ENCODE results near the gene PBX1. TPM values are rescaled to one million over a fixed set of nuclear protein-coding genes. Genes with fewer than 3 reads are reported as not detected.

Gene PBX1
- total and polyA plus RNA-seq, 4 donors = 2.2 to 17.3 (median 5.1) TPM

- Histone ChIP-seq H3K4me3 (ENCODE audit: low read depth in 1 of 3, low read length in 3 of 3) (no peak overlapping the region), H3K27ac (ENCODE audit: low read depth in 1 of 2, low read length in 2 of 2) (no peak overlapping the region), H3K9ac (ENCODE audit: low read depth in 1 of 2, low read length in 2 of 2) (no peak overlapping the region), H3K9me3 (ENCODE audit: control insufficient read depth in 4 of 4, low read length in 3 of 4) (no peaks in the 10 kb centered on the region), H3K4me1 (ENCODE audit: control insufficient read depth in 4 of 4, insufficient read depth in 4 of 4, low read length in 3 of 4) (no peaks in the 10 kb centered on the region), H3K36me3 (ENCODE audit: control insufficient read depth in 4 of 4, insufficient read depth in 3 of 4, low read depth in 1 of 4, low read length in 3 of 4) (no peaks in the 10 kb centered on the region), H3K27me3 (ENCODE audit: control insufficient read depth in 4 of 4, insufficient read depth in 4 of 4, low read length in 3 of 4) (no peaks in the 10 kb centered on the region)
- 71% methylated on average over 3 of the region's 3 CpGs for WGBS
- DNase-seq (ENCODE audit: low spot score) = no peak
- TF ChIP-seq MAX (IDR thresholded peaks at IDR 0.05) = no peak
- no peak for TF ChIP-seq NR2F2 (IDR thresholded peaks at IDR 0.05)
- no peak for TF ChIP-seq TAF1 (conservative IDR thresholded peaks at IDR 0.05)
- no peak for TF ChIP-seq HNF4A (conservative IDR thresholded peaks at IDR 0.05)
- no peak for TF ChIP-seq FOXA1 (IDR thresholded peaks at IDR 0.05)
- TF ChIP-seq RAD21 (IDR thresholded peaks at IDR 0.05) = no peak
- TF ChIP-seq CTCF (IDR thresholded peaks at IDR 0.05; ENCODE audit: low read depth, low read length, missing input control) = no peak
- no peak for TF ChIP-seq SP1 (IDR thresholded peaks at IDR 0.05)
- TF ChIP-seq GABPA (IDR thresholded peaks at IDR 0.05 in 1 of 2, conservative IDR thresholded peaks at IDR 0.05 in 1 of 2) = no peak
- TF ChIP-seq REST (IDR thresholded peaks at IDR 0.05) = no peak
- no peak for TF ChIP-seq EGR1 (IDR thresholded peaks at IDR 0.05; ENCODE audit: low read depth in 2 of 2)
- no peak for TF ChIP-seq JUND (IDR thresholded peaks at IDR 0.05)
- TF ChIP-seq YY1 (IDR thresholded peaks at IDR 0.05) = no peak
Measured at GRCh38 chr1:164654200-164654599, 95.2 kb downstream of the PBX1 start.

- 83% methylated on average over 3 of the region's 3 CpGs for WGBS
- DNase-seq (ENCODE audit: low spot score) = no peak
- peaks cover 0 to 4% (median 0%) of the 10 kb centered on the region in 4 donors for H3K4me1 ChIP-seq (ENCODE audit: control insufficient read depth in 4 of 4, insufficient read depth in 4 of 4, low read length in 3 of 4)
- TF ChIP-seq HNF4A (conservative IDR thresholded peaks at IDR 0.05) = no peak
- TF ChIP-seq EGR1 (IDR thresholded peaks at IDR 0.05; ENCODE audit: low read depth in 2 of 2) = no peak
- no peak for TF ChIP-seq FOXA2 (IDR thresholded peaks at IDR 0.05)
- H3K36me3 ChIP-seq (ENCODE audit: control insufficient read depth in 4 of 4, insufficient read depth in 3 of 4, low read depth in 1 of 4, low read length in 3 of 4) = no peaks in the 10 kb centered on the region
- H3K4me3 ChIP-seq (ENCODE audit: low read depth in 1 of 3, low read length in 3 of 3) = no peak overlapping the region
- no peaks in the 10 kb centered on the region for H3K9me3 ChIP-seq (ENCODE audit: control insufficient read depth in 4 of 4, low read length in 3 of 4)
- no peak overlapping the region for H3K9ac ChIP-seq (ENCODE audit: low read depth in 1 of 2, low read length in 2 of 2)
- no peaks in the 10 kb centered on the region for H3K27me3 ChIP-seq (ENCODE audit: control insufficient read depth in 4 of 4, insufficient read depth in 4 of 4, low read length in 3 of 4)
- H3K27ac ChIP-seq (ENCODE audit: low read depth in 1 of 2, low read length in 2 of 2) = no peak overlapping the region
Measured at GRCh38 chr1:164658864-164659263, 99.9 kb downstream of the PBX1 start.
